Keratinocyte (primary cell): Measurements from ENCODE around the gene NECTIN1. TPM values are rescaled to one million over a fixed set of nuclear protein-coding genes. Genes with fewer than 3 reads are reported as not detected.

ENCODE experiments used
- DNase-seq: peaks from one replicate; pipeline ENCODE4 v3.0.0-alpha.2; 2011; ENCODE audit warnings: low read depth, missing footprints, low spot score
- FAIRE-seq: peaks from 2 replicates; lab custom pipeline; 2011; peaks lifted over from hg19 to GRCh38; lab: Jason Lieb, UNC
- H2AFZ ChIP-seq: 2 replicates; pipeline ENCODE4 v1.6.0; 2012; ENCODE audit warnings: low read length, control low read depth, inconsistent platforms; ENCODE audit not compliant: control insufficient read depth
- H3K27ac ChIP-seq: 2 replicates; pipeline ENCODE4 v1.5.1; 2011; ENCODE audit warnings: low read length; ENCODE audit not compliant: control insufficient read depth, insufficient read depth
- H3K27me3 ChIP-seq: 3 replicates; pipeline ENCODE4 v1.6.0; 2011; ENCODE audit warnings: low read length; ENCODE audit not compliant: control insufficient read depth, insufficient read depth; ENCODE audit errors: extremely low read depth
- H3K36me3 ChIP-seq, 2 experiments: 2 replicates in 1 of 2; 3 replicates in 1 of 2; pipeline ENCODE4 v1.5.1; 2011; ENCODE audit warnings: low read length in 2 of 2, mild to moderate bottlenecking in 1 of 2; ENCODE audit not compliant: control insufficient read depth in 2 of 2, insufficient read depth in 2 of 2; ENCODE audit errors: extremely low read depth in 1 of 2
- H3K4me1 ChIP-seq: 3 replicates; pipeline ENCODE4 v1.5.1; 2011; ENCODE audit warnings: low read length; ENCODE audit not compliant: control insufficient read depth, insufficient read depth; ENCODE audit errors: extremely low read depth
- H3K4me2 ChIP-seq: 3 replicates; pipeline ENCODE4 v1.6.0; 2011; ENCODE audit warnings: low read depth, low read length; ENCODE audit not compliant: control insufficient read depth, insufficient read depth; ENCODE audit errors: extremely low read depth
- H3K4me3 ChIP-seq, 3 experiments: fragments of 200-600 bp in 1 of 3; sonication (generic) in 1 of 3; 2 replicates in 2 of 3; 3 replicates in 1 of 3; pipeline ENCODE4 v1.5.1; 2011 to 2016; ENCODE audit warnings: low read length in 3 of 3, mild to moderate bottlenecking in 3 of 3, control low read depth in 2 of 3, inconsistent platforms in 1 of 3, low read depth in 1 of 3, mixed read lengths in 1 of 3, mixed run types in 1 of 3, moderate library complexity in 1 of 3; ENCODE audit not compliant: control insufficient read depth in 2 of 3, insufficient read depth in 2 of 3; ENCODE audit errors: extremely low read depth in 1 of 3
- H3K79me2 ChIP-seq: 2 replicates; pipeline ENCODE4 v1.6.0; 2012; ENCODE audit warnings: low read length; ENCODE audit not compliant: control insufficient read depth, insufficient read depth
- H3K9ac ChIP-seq: 3 replicates; pipeline ENCODE4 v1.6.0; 2011; ENCODE audit warnings: low read length; ENCODE audit not compliant: control insufficient read depth, insufficient read depth; ENCODE audit errors: extremely low read depth
- H3K9me1 ChIP-seq: 3 replicates; pipeline ENCODE4 v1.6.0; 2011; ENCODE audit warnings: low read length; ENCODE audit not compliant: control insufficient read depth, insufficient read depth; ENCODE audit errors: extremely low read depth
- H3K9me3 ChIP-seq: 2 replicates; pipeline ENCODE4 v1.5.1; 2012; ENCODE audit warnings: low read depth, low read length; ENCODE audit not compliant: control insufficient read depth
- H4K20me1 ChIP-seq: 3 replicates; pipeline ENCODE4 v1.6.0; 2011; ENCODE audit warnings: low read length; ENCODE audit not compliant: control insufficient read depth, insufficient read depth; ENCODE audit errors: extremely low read depth
- CTCF ChIP-seq, 3 experiments: IDR thresholded peaks in 1 of 3; conservative IDR thresholded peaks in 1 of 3; optimal IDR thresholded peaks in 1 of 3; 2 replicates in 2 of 3; 3 replicates in 1 of 3; pipeline versions ENCODE3 to v1.5.1; 2011; ENCODE audit warnings: low read length in 3 of 3, mild to moderate bottlenecking in 3 of 3, moderate library complexity in 2 of 3, control low read depth in 1 of 3, inconsistent platforms in 1 of 3; ENCODE audit not compliant: insufficient read depth in 2 of 3; ENCODE audit errors: extremely low read depth in 1 of 3
- EZH2 ChIP-seq: IDR thresholded peaks from one replicate; pipeline ENCODE4 v1.6.1; 2012; ENCODE audit warnings: inconsistent platforms, mild to moderate bottlenecking, low read length, moderate library complexity
- dilution Hi-C: fragments of 300-500 bp; cut with MboI; formaldehyde crosslinking; loops from one replicate; pipeline ENCODE4 v1.7.0; 2020; ENCODE audit warnings: low sequenced_read_pairs; ENCODE audit not compliant: extremely low pct_ligation_motif_present
- polyA plus RNA-seq, 5 experiments: library from polyadenylated mRNA; depleted of rRNA in 3 of 5; stranded (reverse) in 3 of 5; stranded (forward) in 1 of 5; unstranded in 1 of 5; fragments of >200 nt; gene quantifications; 1 replicate in 1 of 5; 2 replicates in 3 of 5; 3 replicates in 1 of 5; pipeline versions ENCODE4 v1.2.1 to v1.2.3, GENCODE V29; 2011 to 2012; ENCODE audit warnings: missing spikeins in 2 of 5, low read depth in 1 of 5, low replicate concordance in 1 of 5

NECTIN1 gene
- polyA plus RNA-seq, 1 donor (not counting 4 experiments of a cell fraction or from before 2014, with no cell fraction given): 37.5 TPM

- FAIRE-seq: no peak
- Histone ChIP-seq H3K79me2 (no peaks in the 10 kb centered on the region), H3K27me3 (no peaks in the 10 kb centered on the region), H3K36me3 (no peaks in the 10 kb centered on the region), H2AFZ (no peak overlapping the region), H3K9me3 (no peaks in the 10 kb centered on the region), H3K27ac (no peak overlapping the region), H3K4me1 (no peaks in the 10 kb centered on the region), H4K20me1 (peaks cover 4% of the 10 kb centered on the region), H3K9me1 (no peaks in the 10 kb centered on the region), H3K4me2 (no peak overlapping the region), H3K9ac (no peak overlapping the region), H3K4me3 (no peak overlapping the region)
- DNase-seq: no peak
- TF ChIP-seq EZH2 (no peak), CTCF (optimal IDR thresholded peaks at IDR 0.05 in 1 of 3, IDR thresholded peaks at IDR 0.05 in 1 of 3, conservative IDR thresholded peaks at IDR 0.05 in 1 of 3; ENCODE audit: extremely low read depth in 1 of 3, insufficient read depth in 2 of 3, low read length in 3 of 3) (no peak)
- dilution Hi-C loops: no loop called here
These were observed 47.1 kb upstream of the NECTIN1 start for GRCh38 chr11:119776031-119776636.

- TF ChIP-seq EZH2: no peak
- TF ChIP-seq CTCF (optimal IDR thresholded peaks at IDR 0.05 in 1 of 3, IDR thresholded peaks at IDR 0.05 in 1 of 3, conservative IDR thresholded peaks at IDR 0.05 in 1 of 3; ENCODE audit: extremely low read depth in 1 of 3, insufficient read depth in 2 of 3, low read length in 3 of 3): no peak
- Histone ChIP-seq H3K4me3 (no peak overlapping the region), H4K20me1 (peaks cover 4% of the 10 kb centered on the region), H3K79me2 (no peaks in the 10 kb centered on the region), H3K9ac (no peak overlapping the region), H2AFZ (no peak overlapping the region), H3K4me2 (no peak overlapping the region), H3K9me1 (no peaks in the 10 kb centered on the region), H3K4me1 (no peaks in the 10 kb centered on the region), H3K27me3 (no peaks in the 10 kb centered on the region), H3K9me3 (no peaks in the 10 kb centered on the region), H3K36me3 (no peaks in the 10 kb centered on the region), H3K27ac (no peak overlapping the region)
- dilution Hi-C loops: no loop called here
- no peak for FAIRE-seq
- no peak for DNase-seq
These were observed 45.3 kb upstream of the NECTIN1 start for GRCh38 chr11:119774172-119774763.
